ENCODE results near the gene PDCD4. TPM values are rescaled to one million over a fixed set of nuclear protein-coding genes. Genes with fewer than 3 reads are reported as not detected.

PDCD4 gene
- total and polyA plus RNA-seq, 2 of the 13 experiments (the other 11 are each of a cell fraction or from before 2014, with no cell fraction given): 22.8 to 56.2 TPM

- TF ChIP-seq NFATC3 (CRISPR knock-in tag; IDR thresholded peaks at IDR 0.05): no peak
Measured at GRCh38 chr10:110936757-110937156, 65.0 kb downstream of the PDCD4 start (continued).

- no peaks in the 10 kb centered on the region for H3K9me3 ChIP-seq (ENCODE audit: low read length)
- peaks cover 0 to 4% of the 10 kb centered on the region in 2 experiments; a peak in 2 of 5 replicates for H3K36me3 ChIP-seq (replicated peaks in 1 of 2; ENCODE audit: control insufficient read depth in 1 of 2, insufficient read depth in 2 of 2, low read length in 2 of 2)
- H3K4me2 ChIP-seq (ENCODE audit: low read depth, low read length): no peak overlapping the region
- H3K27ac ChIP-seq (ENCODE audit: extremely low read length, insufficient read depth, low read length): no peak overlapping the region
- H4K20me1 ChIP-seq (ENCODE audit: insufficient read depth, low read length): 0 out of 2 replicates have a peak, but pooled peaks cover 3% of the 10 kb centered on the region
- H3K27me3 ChIP-seq (ENCODE audit: control insufficient read depth in 1 of 2, insufficient read depth in 2 of 2, low read length in 2 of 2): no peaks in the 10 kb centered on the region
- ATAC-seq (no peak), FAIRE-seq (no peak), DNase-seq (ENCODE audit: low spot score) (no peak)
- ChIA-PET POLR2A (no interaction called here), CTCF (ENCODE audit: low intra/inter-chr PET ratio, low total read pairs) (no interaction called here)
- no peak overlapping the region for H2AFZ ChIP-seq (ENCODE audit: low read length)
- TF ChIP-seq ZNF766 (CRISPR knock-in tag; IDR thresholded peaks at IDR 0.05; ENCODE audit: borderline replicate concordance) (no peak), ZNF737 (CRISPR knock-in tag; IDR thresholded peaks at IDR 0.05; ENCODE audit: borderline replicate concordance) (no peak), RFX5 (IDR thresholded peaks at IDR 0.05; ENCODE audit: low read depth, low read length) (no peak), ZNF24 (IDR thresholded peaks at IDR 0.05) (no peak), ZNF768 (CRISPR knock-in tag; IDR thresholded peaks at IDR 0.05) (no peak), ZZZ3 (CRISPR knock-in tag; IDR thresholded peaks at IDR 0.05; ENCODE audit: borderline replicate concordance) (no peak), ZBTB7A (CRISPR knock-in tag; IDR thresholded peaks at IDR 0.05) (no peak)
- no peak overlapping the region for H3K4me3 ChIP-seq (replicated peaks in 1 of 3; ENCODE audit: insufficient read depth in 1 of 3, low read depth in 2 of 3, low read length in 3 of 3)
- in situ Hi-C loops (cut with HindIII; ENCODE audit: extremely low pct_ligation_motif_present, low pct_unique_long_range_greater_than_20kb): no loop called here
- WGBS (ENCODE audit: low lambda C conversion rate): 98% methylated on average over 4 of the region's 4 CpGs
- H3K4me1 ChIP-seq (ENCODE audit: insufficient read depth, low read length): no peaks in the 10 kb centered on the region
- H3K79me2 ChIP-seq (ENCODE audit: insufficient read depth, low read length): peaks cover 65% of the 10 kb centered on the region
- intact Hi-C loops (cut with micrococcal nuclease; ENCODE audit: unreplicated experiment): no loop called here
- no TSS peak for BruUV-seq (replicated peaks)
- H3K9ac ChIP-seq (ENCODE audit: insufficient read depth, low read depth, low read length): no peak overlapping the region
Measured at GRCh38 chr10:110939419-110939818, 67.7 kb downstream of the PDCD4 start.
